HEK293 (cell line): ENCODE data around the gene FIGNL2.

Experiments used
- PRDM1 ChIP-seq: fragments of 450-650 bp; formaldehyde crosslinking; IDR thresholded peaks from 2 replicates; pipeline ENCODE4; 2016; ENCODE audit warnings: missing biosample characterization, missing genetic modification characterization
- YY1 ChIP-seq: fragments of 450-650 bp; formaldehyde crosslinking; IDR thresholded peaks from 2 replicates; pipeline ENCODE4 v1.5.1; 2018; ENCODE audit warnings: missing biosample characterization, missing genetic modification characterization
- ZFP37 ChIP-seq: fragments of 450-650 bp; formaldehyde crosslinking; IDR thresholded peaks from 2 replicates; pipeline ENCODE4 v1.5.1; 2016; ENCODE audit warnings: missing biosample characterization, missing genetic modification characterization
- ZNF121 ChIP-seq: fragments of 450-650 bp; formaldehyde crosslinking; IDR thresholded peaks from 2 replicates; pipeline ENCODE4 v1.5.1; 2016; ENCODE audit warnings: missing biosample characterization, missing genetic modification characterization
- ZNF2 ChIP-seq: fragments of 450-650 bp; formaldehyde crosslinking; IDR thresholded peaks from 2 replicates; pipeline ENCODE4 v1.5.1; 2016; ENCODE audit warnings: missing biosample characterization, missing genetic modification characterization
- ZSCAN16 ChIP-seq: fragments of 450-650 bp; formaldehyde crosslinking; IDR thresholded peaks from 2 replicates; pipeline ENCODE4 v1.5.1; 2016; ENCODE audit warnings: missing biosample characterization, missing genetic modification characterization
- TF ChIP-seq, protein P1 (sequence below): fragments of 450-650 bp; formaldehyde crosslinking; IDR thresholded peaks from 2 replicates; pipeline ENCODE4 v1.5.1; 2016; ENCODE audit warnings: missing biosample characterization, missing genetic modification characterization
- TF ChIP-seq, protein P2 (sequence below): fragments of 450-650 bp; formaldehyde crosslinking; IDR thresholded peaks from 2 replicates; pipeline ENCODE4 v1.5.1; 2016; ENCODE audit warnings: missing biosample characterization, missing genetic modification characterization, low read depth
- TF ChIP-seq, protein P3 (sequence below): fragments of 450-650 bp; formaldehyde crosslinking; IDR thresholded peaks from 2 replicates; pipeline ENCODE4 v1.5.0; 2017; ENCODE audit warnings: missing biosample characterization, missing genetic modification characterization, borderline replicate concordance
- TF ChIP-seq, protein P4 (sequence below): fragments of 450-650 bp; formaldehyde crosslinking; IDR thresholded peaks from 2 replicates; pipeline ENCODE4 v1.5.1; 2017; ENCODE audit warnings: missing biosample characterization, missing genetic modification characterization

DNA sequence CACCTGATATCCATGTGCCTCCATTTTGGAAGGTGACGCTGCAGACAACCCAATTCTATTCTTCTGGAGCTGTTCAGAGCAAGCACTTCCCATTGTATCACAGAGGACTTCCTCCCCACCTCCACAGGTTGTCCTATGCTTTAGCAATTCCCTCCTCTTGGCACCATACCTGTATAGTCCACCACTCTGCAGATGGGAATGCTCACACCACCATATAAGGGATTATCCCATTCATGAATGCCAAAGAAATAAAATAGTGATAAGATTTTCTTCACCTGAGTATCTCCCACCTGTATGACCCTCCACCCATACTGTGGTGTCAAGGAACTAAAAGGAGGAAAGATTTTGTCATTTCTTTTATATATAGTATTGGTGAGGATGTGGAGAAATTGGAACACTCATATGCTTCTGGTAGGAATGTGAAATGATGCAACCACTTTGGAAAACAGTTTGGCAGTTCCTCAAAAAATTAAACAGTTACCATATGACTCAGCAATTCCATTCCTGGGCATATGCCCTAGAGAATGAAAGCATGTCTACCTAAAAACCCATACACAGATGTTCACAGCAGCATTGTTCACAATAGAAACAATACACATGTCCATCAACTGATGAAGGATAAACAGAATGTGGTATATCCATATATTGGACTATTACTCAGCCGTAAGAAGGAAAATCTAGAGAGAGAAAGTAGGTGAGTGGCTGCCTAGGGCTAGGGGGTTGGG lies 75.2 kb downstream of the FIGNL2 start:
- TF ChIP-seq, protein P1, sequence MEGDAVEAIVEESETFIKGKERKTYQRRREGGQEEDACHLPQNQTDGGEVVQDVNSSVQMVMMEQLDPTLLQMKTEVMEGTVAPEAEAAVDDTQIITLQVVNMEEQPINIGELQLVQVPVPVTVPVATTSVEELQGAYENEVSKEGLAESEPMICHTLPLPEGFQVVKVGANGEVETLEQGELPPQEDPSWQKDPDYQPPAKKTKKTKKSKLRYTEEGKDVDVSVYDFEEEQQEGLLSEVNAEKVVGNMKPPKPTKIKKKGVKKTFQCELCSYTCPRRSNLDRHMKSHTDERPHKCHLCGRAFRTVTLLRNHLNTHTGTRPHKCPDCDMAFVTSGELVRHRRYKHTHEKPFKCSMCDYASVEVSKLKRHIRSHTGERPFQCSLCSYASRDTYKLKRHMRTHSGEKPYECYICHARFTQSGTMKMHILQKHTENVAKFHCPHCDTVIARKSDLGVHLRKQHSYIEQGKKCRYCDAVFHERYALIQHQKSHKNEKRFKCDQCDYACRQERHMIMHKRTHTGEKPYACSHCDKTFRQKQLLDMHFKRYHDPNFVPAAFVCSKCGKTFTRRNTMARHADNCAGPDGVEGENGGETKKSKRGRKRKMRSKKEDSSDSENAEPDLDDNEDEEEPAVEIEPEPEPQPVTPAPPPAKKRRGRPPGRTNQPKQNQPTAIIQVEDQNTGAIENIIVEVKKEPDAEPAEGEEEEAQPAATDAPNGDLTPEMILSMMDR (tag by site-specific recombination) = no peak
- no peak for TF ChIP-seq ZNF121 (tag by site-specific recombination)
- no peak for TF ChIP-seq ZNF2
- TF ChIP-seq, protein P2, sequence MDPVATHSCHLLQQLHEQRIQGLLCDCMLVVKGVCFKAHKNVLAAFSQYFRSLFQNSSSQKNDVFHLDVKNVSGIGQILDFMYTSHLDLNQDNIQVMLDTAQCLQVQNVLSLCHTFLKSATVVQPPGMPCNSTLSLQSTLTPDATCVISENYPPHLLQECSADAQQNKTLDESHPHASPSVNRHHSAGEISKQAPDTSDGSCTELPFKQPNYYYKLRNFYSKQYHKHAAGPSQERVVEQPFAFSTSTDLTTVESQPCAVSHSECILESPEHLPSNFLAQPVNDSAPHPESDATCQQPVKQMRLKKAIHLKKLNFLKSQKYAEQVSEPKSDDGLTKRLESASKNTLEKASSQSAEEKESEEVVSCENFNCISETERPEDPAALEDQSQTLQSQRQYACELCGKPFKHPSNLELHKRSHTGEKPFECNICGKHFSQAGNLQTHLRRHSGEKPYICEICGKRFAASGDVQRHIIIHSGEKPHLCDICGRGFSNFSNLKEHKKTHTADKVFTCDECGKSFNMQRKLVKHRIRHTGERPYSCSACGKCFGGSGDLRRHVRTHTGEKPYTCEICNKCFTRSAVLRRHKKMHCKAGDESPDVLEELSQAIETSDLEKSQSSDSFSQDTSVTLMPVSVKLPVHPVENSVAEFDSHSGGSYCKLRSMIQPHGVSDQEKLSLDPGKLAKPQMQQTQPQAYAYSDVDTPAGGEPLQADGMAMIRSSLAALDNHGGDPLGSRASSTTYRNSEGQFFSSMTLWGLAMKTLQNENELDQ = no peak
- TF ChIP-seq ZFP37 (tag by site-specific recombination) = no peak
- TF ChIP-seq PRDM1 = no peak
- no peak for TF ChIP-seq YY1
- no peak for TF ChIP-seq ZSCAN16 (tag by site-specific recombination)
- TF ChIP-seq, protein P3, sequence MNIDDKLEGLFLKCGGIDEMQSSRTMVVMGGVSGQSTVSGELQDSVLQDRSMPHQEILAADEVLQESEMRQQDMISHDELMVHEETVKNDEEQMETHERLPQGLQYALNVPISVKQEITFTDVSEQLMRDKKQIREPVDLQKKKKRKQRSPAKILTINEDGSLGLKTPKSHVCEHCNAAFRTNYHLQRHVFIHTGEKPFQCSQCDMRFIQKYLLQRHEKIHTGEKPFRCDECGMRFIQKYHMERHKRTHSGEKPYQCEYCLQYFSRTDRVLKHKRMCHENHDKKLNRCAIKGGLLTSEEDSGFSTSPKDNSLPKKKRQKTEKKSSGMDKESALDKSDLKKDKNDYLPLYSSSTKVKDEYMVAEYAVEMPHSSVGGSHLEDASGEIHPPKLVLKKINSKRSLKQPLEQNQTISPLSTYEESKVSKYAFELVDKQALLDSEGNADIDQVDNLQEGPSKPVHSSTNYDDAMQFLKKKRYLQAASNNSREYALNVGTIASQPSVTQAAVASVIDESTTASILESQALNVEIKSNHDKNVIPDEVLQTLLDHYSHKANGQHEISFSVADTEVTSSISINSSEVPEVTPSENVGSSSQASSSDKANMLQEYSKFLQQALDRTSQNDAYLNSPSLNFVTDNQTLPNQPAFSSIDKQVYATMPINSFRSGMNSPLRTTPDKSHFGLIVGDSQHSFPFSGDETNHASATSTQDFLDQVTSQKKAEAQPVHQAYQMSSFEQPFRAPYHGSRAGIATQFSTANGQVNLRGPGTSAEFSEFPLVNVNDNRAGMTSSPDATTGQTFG (tag by site-specific recombination) = no peak
- TF ChIP-seq, protein P4, sequence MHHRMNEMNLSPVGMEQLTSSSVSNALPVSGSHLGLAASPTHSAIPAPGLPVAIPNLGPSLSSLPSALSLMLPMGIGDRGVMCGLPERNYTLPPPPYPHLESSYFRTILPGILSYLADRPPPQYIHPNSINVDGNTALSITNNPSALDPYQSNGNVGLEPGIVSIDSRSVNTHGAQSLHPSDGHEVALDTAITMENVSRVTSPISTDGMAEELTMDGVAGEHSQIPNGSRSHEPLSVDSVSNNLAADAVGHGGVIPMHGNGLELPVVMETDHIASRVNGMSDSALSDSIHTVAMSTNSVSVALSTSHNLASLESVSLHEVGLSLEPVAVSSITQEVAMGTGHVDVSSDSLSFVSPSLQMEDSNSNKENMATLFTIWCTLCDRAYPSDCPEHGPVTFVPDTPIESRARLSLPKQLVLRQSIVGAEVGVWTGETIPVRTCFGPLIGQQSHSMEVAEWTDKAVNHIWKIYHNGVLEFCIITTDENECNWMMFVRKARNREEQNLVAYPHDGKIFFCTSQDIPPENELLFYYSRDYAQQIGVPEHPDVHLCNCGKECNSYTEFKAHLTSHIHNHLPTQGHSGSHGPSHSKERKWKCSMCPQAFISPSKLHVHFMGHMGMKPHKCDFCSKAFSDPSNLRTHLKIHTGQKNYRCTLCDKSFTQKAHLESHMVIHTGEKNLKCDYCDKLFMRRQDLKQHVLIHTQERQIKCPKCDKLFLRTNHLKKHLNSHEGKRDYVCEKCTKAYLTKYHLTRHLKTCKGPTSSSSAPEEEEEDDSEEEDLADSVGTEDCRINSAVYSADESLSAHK (tag by site-specific recombination) = no peak
